Subcutaneous adipose tissue (tissue), 4 donors: ENCODE results near the gene CILP. TPM values are rescaled to one million over a fixed set of nuclear protein-coding genes. Genes with fewer than 3 reads are reported as not detected.

ENCODE experiments used
- total RNA-seq, 4 donors: library from RNA; depleted of rRNA; stranded (reverse); fragments of >200 nt; gene quantifications; one replicate each; pipeline ENCODE4 v1.1.0, GENCODE V29; 2016
- TF ChIP-seq, protein P1 (sequence below): fragments of 450-650 bp; IDR thresholded peaks from one replicate; pipeline ENCODE4 v1.5.1; 2016; ENCODE audit warnings: low read depth, mild to moderate bottlenecking, control low read depth, antibody characterized with exemption, moderate library complexity

The CILP gene
- total RNA-seq, 4 donors from 2014 or later = 46.5 to 223 (median 111) TPM

DNA sequence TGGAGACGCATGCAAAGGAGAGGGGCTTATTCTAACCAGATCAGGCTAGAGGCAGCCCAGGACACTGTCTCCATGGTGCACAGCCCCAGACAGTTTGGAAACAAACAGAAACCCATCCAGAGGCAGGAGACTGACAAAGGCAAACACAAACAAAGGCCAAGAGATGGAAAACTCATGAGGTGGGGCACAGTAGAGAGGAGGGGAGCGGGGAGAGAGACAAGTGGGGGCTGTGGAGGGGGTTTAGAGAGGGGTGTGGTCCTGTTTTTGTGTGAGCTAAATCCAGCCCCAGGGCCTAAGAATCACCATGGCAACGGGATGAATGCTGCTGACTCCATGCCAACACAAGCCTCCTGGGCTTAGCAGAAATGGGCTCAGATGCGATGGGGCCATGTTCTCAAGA, 43.1 kb upstream of the CILP start:
- TF ChIP-seq, protein P1, sequence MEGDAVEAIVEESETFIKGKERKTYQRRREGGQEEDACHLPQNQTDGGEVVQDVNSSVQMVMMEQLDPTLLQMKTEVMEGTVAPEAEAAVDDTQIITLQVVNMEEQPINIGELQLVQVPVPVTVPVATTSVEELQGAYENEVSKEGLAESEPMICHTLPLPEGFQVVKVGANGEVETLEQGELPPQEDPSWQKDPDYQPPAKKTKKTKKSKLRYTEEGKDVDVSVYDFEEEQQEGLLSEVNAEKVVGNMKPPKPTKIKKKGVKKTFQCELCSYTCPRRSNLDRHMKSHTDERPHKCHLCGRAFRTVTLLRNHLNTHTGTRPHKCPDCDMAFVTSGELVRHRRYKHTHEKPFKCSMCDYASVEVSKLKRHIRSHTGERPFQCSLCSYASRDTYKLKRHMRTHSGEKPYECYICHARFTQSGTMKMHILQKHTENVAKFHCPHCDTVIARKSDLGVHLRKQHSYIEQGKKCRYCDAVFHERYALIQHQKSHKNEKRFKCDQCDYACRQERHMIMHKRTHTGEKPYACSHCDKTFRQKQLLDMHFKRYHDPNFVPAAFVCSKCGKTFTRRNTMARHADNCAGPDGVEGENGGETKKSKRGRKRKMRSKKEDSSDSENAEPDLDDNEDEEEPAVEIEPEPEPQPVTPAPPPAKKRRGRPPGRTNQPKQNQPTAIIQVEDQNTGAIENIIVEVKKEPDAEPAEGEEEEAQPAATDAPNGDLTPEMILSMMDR = no peak

DNA sequence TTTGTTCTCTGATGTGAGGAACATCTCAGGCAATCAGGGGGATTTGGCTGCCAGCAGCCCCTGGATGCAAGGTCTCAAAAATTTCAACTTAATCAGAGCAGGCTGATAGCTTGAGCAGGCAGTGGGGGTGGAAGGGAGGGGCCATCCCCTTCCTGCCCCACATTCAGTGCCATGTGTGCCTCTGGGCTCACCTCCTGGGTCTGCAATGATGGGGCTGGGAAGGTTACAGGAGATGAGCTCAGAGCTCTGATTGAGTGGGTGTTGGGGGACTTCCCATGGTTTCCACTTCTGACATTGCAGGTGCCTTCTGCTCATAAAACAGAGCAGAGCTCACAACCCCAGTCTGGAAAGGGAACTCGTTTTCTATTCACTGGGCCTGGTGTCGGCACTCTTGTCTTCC, 38.4 kb upstream of the CILP start:
- TF ChIP-seq, protein P1 = no peak

DNA sequence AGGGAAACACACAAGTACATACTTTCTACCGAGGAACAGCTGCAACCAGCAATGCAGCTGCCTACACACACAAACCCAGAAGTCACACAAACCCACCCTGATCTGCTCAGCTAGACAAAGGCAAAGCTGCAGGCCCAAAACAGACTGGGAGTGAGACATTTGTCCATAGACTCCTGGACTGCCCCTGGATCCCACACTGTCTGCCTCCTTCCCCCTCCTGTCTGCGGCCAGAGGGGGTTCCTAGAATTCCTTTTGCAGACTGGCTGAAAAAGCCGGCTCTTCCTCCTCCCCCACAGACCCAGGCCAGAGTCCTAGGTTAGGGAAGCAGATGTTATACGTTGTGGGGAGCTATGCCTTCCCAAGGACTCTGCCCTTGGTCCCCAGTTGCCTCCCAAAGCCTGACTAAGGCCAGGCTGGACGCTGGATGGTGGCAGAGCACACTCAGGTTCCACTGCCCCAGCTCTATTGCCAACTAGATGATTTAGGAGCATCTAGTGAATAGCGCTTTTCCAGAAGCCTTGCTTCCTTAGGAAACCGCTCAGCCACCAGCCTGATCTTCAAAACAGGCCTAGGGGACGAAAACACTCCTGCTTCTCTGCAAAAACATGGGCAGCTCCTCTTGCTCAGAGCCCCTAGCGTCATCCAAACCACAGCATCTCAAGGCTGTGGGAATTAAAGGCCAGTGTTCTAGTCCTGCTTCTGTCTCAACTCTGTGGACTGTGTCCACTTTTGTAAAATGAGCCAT, 37.4 kb upstream of the CILP start:
- TF ChIP-seq, protein P1 = no peak

DNA sequence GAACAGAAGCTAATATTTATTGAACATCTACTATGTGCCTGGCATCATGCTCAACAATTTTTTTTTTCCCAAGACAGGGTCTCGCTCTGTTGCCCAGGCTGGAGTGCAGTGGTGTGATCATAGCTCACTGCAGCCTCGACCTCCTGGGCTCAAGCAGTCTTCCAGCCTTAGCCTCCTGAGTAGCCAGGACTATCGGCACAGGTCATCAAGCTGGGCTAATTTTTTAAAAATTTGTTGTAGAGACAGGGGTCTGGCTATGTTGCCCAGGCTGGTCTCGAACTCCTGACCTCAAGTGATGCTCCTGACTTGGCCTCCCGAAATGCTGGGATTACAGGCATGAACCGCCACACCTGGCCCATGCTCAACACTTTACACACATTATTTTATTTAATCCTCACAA, 35.7 kb upstream of the CILP start:
- TF ChIP-seq, protein P1 = no peak

DNA sequence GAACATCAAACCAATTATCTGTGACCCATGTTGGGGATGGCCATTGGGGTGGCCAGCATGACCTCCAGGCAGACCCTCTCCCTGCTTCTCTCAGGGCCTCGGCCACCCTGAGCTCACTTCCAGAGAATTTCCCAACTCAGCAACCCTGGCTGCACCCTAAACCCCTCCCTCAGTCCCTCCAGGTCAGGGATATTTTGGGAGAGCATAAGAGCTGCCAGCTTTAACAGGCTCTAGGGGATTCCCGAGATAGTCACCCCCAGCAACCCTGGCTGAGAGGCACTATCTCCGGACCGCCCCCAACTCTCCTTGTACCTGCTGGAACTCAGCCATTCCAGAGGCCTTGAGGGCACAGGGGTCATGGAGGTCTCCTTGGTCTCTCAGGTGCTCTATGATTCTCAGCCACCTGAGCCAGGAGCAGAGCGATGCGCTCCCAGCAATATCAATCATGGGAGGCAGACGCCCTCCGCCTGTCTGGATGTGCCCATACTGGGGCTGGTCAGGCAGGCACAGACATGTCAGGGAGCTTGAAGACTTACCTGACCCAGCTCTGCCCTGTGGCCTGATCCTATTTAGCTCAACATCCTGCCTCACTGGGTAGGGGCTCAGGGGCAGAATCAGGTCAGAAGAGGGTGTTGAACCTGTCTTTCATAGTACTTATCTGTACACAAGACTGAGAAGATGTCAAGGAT, 34.9 kb upstream of the CILP start:
- TF ChIP-seq, protein P1 = no peak

DNA sequence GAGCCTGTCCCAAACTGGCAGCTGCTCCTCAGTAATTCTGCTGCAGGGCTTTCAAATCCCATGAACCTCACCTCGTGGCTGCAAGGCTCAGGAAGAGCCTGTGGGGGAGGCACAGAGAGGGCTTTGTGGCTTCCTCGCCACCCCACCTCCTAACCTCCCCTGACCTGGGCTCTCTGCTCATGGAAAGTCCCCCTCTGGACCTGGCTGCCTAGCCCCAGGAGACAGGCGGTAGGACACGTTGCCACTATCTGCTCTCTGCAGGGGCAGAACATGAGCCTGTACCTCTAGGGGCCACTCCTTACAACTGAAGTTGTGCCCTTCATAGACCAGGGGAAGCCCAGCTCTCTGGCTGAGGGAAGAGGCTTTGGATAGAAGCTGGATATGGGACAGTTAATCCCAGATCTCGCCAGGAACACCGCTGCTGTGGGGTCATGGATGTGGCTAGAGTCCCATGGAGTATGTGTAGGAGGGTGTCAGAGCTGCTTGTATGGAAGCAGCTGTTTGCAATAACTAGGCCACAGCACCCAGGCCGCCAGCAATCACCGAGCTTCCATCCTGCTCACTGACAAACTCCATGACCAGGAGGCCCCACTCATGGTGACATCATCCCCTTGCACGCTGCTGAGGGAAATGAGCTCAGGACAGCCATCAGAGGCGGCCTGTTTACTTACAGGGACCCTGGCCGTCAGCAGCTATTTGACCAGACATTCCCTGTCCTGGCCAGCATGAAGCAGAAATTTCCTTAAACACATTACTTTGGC, 34.0 kb upstream of the CILP start:
- TF ChIP-seq, protein P1 = no peak

DNA sequence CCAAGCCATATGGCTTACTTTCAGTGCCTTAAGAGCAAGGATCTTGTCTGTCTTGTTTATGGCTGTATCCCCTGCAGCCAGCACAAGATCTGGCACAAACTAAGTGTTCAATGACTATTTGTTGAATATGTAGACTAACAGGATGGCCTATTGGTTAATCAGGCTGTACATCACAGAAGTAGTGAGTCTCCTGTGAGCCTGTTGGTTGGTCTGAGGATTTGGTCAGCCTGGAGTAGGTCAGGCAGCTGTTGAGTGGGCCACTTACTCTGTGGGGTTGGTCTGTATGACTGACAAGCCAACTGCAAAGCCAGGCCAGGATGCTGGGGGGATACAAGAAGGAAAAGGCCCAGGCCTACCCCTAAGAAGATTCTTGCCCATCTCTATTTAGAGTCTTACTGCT, 33.4 kb upstream of the CILP start:
- TF ChIP-seq, protein P1 = no peak
